Skeletal muscle tissue (tissue), 5 donors: Measurements from ENCODE around the gene CHMP2A. TPM values are rescaled to one million over a fixed set of nuclear protein-coding genes. Genes with fewer than 3 reads are reported as not detected.
A peak's percentile ranks its signal among the peaks of the same experiment; 100 is the strongest.
"Not testable (repeated sequence)": the region's sequence is repeated elsewhere in the genome, so short reads cannot be mapped to it uniquely, and the experiment has no call there.

Experiments used
- H3K27ac ChIP-seq: one replicate; pipeline ENCODE4 v1.7.0; 2013; ENCODE audit warnings: mild to moderate bottlenecking, low read depth, low read length, inconsistent platforms
- H3K27me3 ChIP-seq, 3 donors: one replicate each; pipeline ENCODE4 v1.7.0; 2013; ENCODE audit warnings: low read length in 3 of 3; ENCODE audit not compliant: control insufficient read depth in 3 of 3, insufficient read depth in 3 of 3
- H3K36me3 ChIP-seq, 3 donors: one replicate each; pipeline ENCODE4 v1.7.0; 2013; ENCODE audit warnings: low read length in 3 of 3; ENCODE audit not compliant: control insufficient read depth in 3 of 3, insufficient read depth in 3 of 3
- H3K4me1 ChIP-seq, 3 donors: one replicate each; pipeline ENCODE4 v1.7.0; 2013; ENCODE audit warnings: low read length in 3 of 3, mild to moderate bottlenecking in 3 of 3; ENCODE audit not compliant: control insufficient read depth in 3 of 3, insufficient read depth in 3 of 3
- H3K4me3 ChIP-seq, 3 donors: one replicate each; pipeline ENCODE4 v1.7.0; 2013; ENCODE audit warnings: low read length in 3 of 3
- H3K9ac ChIP-seq, 3 donors: one replicate each; pipeline ENCODE4 v1.7.0; 2013; ENCODE audit warnings: low read length in 3 of 3, mild to moderate bottlenecking in 3 of 3, moderate library complexity in 2 of 3, low read depth in 1 of 3
- H3K9me3 ChIP-seq, 3 donors: one replicate each; pipeline ENCODE4 v1.7.0; 2013; ENCODE audit warnings: low read length in 3 of 3; ENCODE audit not compliant: control insufficient read depth in 3 of 3
- small RNA-seq: library from RNA; depleted of rRNA; stranded (forward); fragments of <200 nt; gene quantifications from one replicate; pipeline ENCODE3, GENCODE V24; 2014
- total RNA-seq: library from RNA; depleted of rRNA; stranded (reverse); fragments of >200 nt; gene quantifications from one replicate; pipeline ENCODE4 v1.2.3, GENCODE V29; 2014
- donor health status: Osteomylitis.

The CHMP2A gene
- total RNA-seq, 1 donor from 2014 or later = 68.9 TPM

DNA sequence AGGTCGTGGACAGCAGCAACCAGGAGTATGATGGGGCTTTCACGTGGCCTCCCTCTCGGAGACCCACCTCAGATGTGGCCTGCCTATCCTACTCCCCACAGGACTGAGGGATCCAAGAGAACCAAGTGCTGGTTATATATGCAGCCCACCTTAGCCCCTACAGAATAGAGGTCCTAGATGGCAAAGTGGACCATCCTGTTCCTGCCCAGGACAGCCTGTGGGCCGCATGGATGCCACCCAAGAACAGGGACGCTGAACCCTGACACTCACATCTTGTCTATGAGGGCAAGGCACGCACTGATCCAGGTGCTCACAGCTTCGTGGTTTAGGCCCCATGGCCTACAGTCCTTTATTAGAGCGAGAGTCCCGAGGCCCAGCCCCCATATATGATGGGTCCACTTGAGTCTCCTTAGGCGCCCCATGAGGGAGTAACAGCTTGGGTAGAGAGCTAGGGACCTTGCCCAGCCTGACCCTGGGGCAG, 41.7 kb downstream of the CHMP2A start:
- peaks cover 29 to 35% (median 31%) of the 10 kb centered on the region in 3 donors for H3K4me1 ChIP-seq
- peak overlapping the region in 1 of 3 donors; percentile 56 for H3K9ac ChIP-seq
- peaks cover 12 to 18% (median 17%) of the 10 kb centered on the region in 3 donors for H3K36me3 ChIP-seq
- no peaks in the 10 kb centered on the region for H3K9me3 ChIP-seq
- H3K27me3 ChIP-seq = no peaks in the 10 kb centered on the region
- H3K27ac ChIP-seq = no peak overlapping the region
- H3K4me3 ChIP-seq = no peak overlapping the region

DNA sequence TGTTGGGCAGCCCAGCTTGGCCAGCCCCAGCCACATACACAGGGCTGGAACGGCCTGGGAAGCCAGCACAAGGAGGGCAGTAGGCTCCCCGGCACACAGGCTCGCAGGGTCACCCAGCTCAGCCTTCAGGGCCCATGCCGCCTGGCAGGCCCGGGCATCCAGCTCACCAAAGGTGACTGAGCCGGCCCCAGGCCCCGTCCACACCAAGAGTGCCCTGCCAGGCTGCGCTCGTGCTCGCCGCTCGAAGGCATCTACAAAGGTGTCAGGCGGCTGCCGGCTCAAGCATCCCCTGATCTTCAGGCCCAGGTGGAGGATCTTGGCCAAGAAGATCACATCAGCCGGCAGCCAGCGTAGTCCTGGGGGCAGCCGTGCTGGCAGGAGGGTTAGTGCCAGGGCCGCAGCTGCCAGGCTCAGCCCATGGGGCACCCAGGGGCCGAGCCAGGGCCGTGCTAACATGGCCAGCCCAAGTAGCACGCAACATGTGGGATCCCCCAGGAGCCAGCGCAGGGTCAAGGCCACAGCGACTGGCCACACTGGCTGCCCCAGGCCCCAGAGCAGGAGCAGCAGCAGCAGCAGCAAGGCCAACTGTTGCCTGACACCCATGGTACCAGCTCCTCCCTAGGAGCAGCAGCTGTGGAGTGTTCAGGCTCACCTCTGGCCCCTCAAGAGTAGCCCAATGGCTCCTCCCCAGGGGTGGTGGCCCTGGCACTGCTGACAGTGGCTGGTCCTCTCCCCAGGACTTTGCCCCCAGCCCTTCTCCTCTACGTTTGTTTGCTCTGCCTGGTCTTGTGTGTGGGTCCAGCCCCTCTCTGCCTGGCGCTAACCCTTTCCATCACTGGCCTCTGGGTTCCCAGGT, 43.3 kb downstream of the CHMP2A start, which contains the start of gene SLC27A5:
SLC27A5 (minus strand) TSS at position 640 of the 856 bp plus-strand sequence; CDS start at position 603, 37 bp downstream.
- H3K9ac ChIP-seq = no peak within 1 kb of the TSS
- no peaks in the 10 kb centered on the region for H3K9me3 ChIP-seq
- H3K27me3 ChIP-seq = no peaks in the 10 kb centered on the region
- no peak within 1 kb of the TSS for H3K4me3 ChIP-seq
- H3K36me3 ChIP-seq = peaks cover 8 to 9% (median 9%) of the 10 kb centered on the region in 3 donors
- peaks cover 19 to 21% (median 20%) of the 10 kb centered on the region in 3 donors for H3K4me1 ChIP-seq
- no peak within 1 kb of the TSS for H3K27ac ChIP-seq

DNA sequence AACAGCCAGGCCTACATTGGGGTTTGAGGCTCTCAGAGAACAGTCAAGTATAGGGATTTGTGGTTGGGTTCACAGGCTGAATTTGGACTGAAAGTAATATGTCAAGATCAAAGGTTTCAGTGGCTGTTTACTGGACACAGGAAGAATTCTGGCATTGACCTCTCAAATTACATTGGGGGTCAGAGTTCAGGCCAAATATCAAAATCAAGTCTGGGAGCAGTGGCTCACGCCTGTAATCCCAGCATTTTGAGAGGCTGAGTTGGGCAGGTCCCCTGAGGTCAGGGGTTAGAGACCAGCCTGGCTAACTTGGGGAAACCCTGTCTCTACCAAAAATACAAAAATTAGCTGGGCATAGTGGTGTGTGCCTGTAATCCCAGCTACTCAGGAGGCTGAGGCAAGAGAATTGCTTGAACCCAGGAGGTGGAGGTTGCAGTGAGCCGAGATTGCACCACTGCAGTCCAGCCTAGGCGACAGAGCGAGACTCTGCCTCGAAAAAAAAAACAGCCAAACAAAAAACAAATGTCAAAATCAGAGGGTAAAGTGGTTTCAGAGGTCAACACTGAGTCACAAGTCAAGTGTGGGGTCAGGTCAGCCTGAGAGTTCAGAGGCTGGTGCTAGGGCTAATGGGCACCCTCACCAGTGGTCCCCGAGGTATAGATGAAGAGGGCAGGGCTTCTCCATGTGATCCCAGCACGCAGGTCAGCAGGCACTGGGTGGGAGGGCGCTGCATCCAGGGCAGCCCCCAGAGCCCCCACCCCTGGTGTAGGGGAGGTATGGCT, 44.6 kb downstream of the CHMP2A start:
- no peaks in the 10 kb centered on the region for H3K27me3 ChIP-seq
- H3K4me1 ChIP-seq = peaks cover 8 to 11% (median 10%) of the 10 kb centered on the region in 3 donors
- no peaks in the 10 kb centered on the region for H3K9me3 ChIP-seq
- H3K27ac ChIP-seq = no peak overlapping the region
- H3K9ac ChIP-seq = peak overlapping the region in 1 of 3 donors; percentile 33
- H3K36me3 ChIP-seq = peaks cover 0 to 2% (median 0%) of the 10 kb centered on the region in 3 donors
- no peak overlapping the region for H3K4me3 ChIP-seq

- Histone ChIP-seq H3K9ac (peak overlapping the region in 1 of 3 donors; percentile 33), H3K9me3 (no peaks in the 10 kb centered on the region), H3K27ac (no peak overlapping the region), H3K36me3 (peaks cover 0 to 2% (median 0%) of the 10 kb centered on the region in 3 donors), H3K27me3 (no peaks in the 10 kb centered on the region), H3K4me1 (peaks cover 5 to 8% (median 8%) of the 10 kb centered on the region in 3 donors), H3K4me3 (no peak overlapping the region)
Observed at GRCh38 chr19:58509731-58510083, 45.2 kb downstream of the CHMP2A start.

GRCh38 chr19:58507602-58508223, 47.2 kb downstream of the CHMP2A start:
- not testable (repeated sequence) for H3K9me3 ChIP-seq, H3K4me3 ChIP-seq, H3K27ac ChIP-seq, H3K9ac ChIP-seq, H3K27me3 ChIP-seq, H3K36me3 ChIP-seq, H3K4me1 ChIP-seq

Small RNA genes within 50 kb of the gene (small RNA-seq; reads per million reads assigned to genes)
- gene MIR6807 = 0.16 reads per million
- gene RN7SL525P = not detected

Other genes starting within 250 kb of the CHMP2A start
- 14.1 TPM for gene ERVK3-1, start 249.7 kb downstream of the CHMP2A start, total RNA-seq
- 2.6 TPM for gene ZSCAN22, start 228.1 kb downstream of the CHMP2A start, total RNA-seq
- gene A1BG, start 201.6 kb downstream of the CHMP2A start, total RNA-seq = under 0.01 TPM
- 2.1 TPM for gene ZNF497, start 192.4 kb downstream of the CHMP2A start, total RNA-seq
- 0.52 TPM for gene ZNF837, start 174.1 kb downstream of the CHMP2A start, total RNA-seq
- 3,737 TPM for gene RPS5, start 167.8 kb downstream of the CHMP2A start, total RNA-seq
- not detected for gene RNF225, start 159.4 kb downstream of the CHMP2A start, total RNA-seq
- gene ZNF584, start 146.5 kb downstream of the CHMP2A start, total RNA-seq = 8.4 TPM
- 9.9 TPM for gene ZNF132, start 115.0 kb downstream of the CHMP2A start, total RNA-seq
- 5.7 TPM for gene ZNF324B, start 103.5 kb downstream of the CHMP2A start, total RNA-seq
- gene ZNF324, start 88.0 kb downstream of the CHMP2A start, total RNA-seq = 9.9 TPM
- 3.1 TPM for gene ZNF446, start 78.8 kb downstream of the CHMP2A start, total RNA-seq
- gene SLC27A5, start 43.1 kb downstream of the CHMP2A start, total RNA-seq = 3.1 TPM
- gene ZBTB45, start 35.3 kb downstream of the CHMP2A start, total RNA-seq = 3.7 TPM
- gene TRIM28, start 11.0 kb downstream of the CHMP2A start, total RNA-seq = 277 TPM
- gene UBE2M, start 3.5 kb upstream of the CHMP2A start, total RNA-seq = 73.6 TPM
- 6.8 TPM for gene MZF1, start 18.2 kb upstream of the CHMP2A start, total RNA-seq